Measurements from ENCODE around the gene RSRC1. TPM values are rescaled to one million over a fixed set of nuclear protein-coding genes. Genes with fewer than 3 reads are reported as not detected.

The RSRC1 gene
- total RNA-seq, 3 donors from 2014 or later = 53.1 to 101 (median 59.3) TPM

GRCh38 chr3:158278187-158278586 is 168.3 kb downstream of the RSRC1 start:
- intact Hi-C loops (cut with DNase I; ENCODE audit: low total_unique reads) = no loop called here
- Histone ChIP-seq H3K4me3 (no peak overlapping the region), H3K9me3 (no peaks in the 10 kb centered on the region), H3K36me3 (no peaks in the 10 kb centered on the region), H3K4me1 (no peaks in the 10 kb centered on the region), H3K27ac (no peak overlapping the region), H3K27me3 (no peaks in the 10 kb centered on the region)
- TF ChIP-seq POLR2A (IDR thresholded peaks at IDR 0.05) (no peak), POLR2AphosphoS5 (IDR thresholded peaks at IDR 0.05) (no peak), CTCF (IDR thresholded peaks at IDR 0.05) (no peak)
- no peak for DNase-seq (ENCODE audit: low spot score in 2 of 2)

GRCh38 chr3:158279609-158280008 is 169.7 kb downstream of the RSRC1 start:
- Histone ChIP-seq H3K4me1 (no peaks in the 10 kb centered on the region), H3K4me3 (no peak overlapping the region), H3K27me3 (no peaks in the 10 kb centered on the region), H3K36me3 (no peaks in the 10 kb centered on the region), H3K27ac (no peak overlapping the region), H3K9me3 (no peaks in the 10 kb centered on the region)
- no peak for DNase-seq (ENCODE audit: low spot score in 2 of 2)
- TF ChIP-seq POLR2AphosphoS5 (IDR thresholded peaks at IDR 0.05) (no peak), POLR2A (IDR thresholded peaks at IDR 0.05) (no peak), CTCF (IDR thresholded peaks at IDR 0.05) (no peak)
- intact Hi-C loops (cut with DNase I; ENCODE audit: low total_unique reads) = no loop called here

GRCh38 chr3:158295771-158296170 is 185.9 kb downstream of the RSRC1 start:
- no peak for TF ChIP-seq CTCF (IDR thresholded peaks at IDR 0.05)
- no peak for TF ChIP-seq POLR2AphosphoS5 (IDR thresholded peaks at IDR 0.05)
- no peak for TF ChIP-seq POLR2A (IDR thresholded peaks at IDR 0.05)

GRCh38 chr3:158297940-158298339 is 188.1 kb downstream of the RSRC1 start:
- H3K27ac ChIP-seq = no peak overlapping the region
- H3K4me3 ChIP-seq = no peak overlapping the region
- intact Hi-C loops (cut with DNase I; ENCODE audit: low total_unique reads) = no loop called here
- H3K27me3 ChIP-seq = no peaks in the 10 kb centered on the region
- no peaks in the 10 kb centered on the region for H3K36me3 ChIP-seq
- no peak for TF ChIP-seq POLR2AphosphoS5 (IDR thresholded peaks at IDR 0.05)
- TF ChIP-seq POLR2A (IDR thresholded peaks at IDR 0.05) = no peak
- TF ChIP-seq CTCF (IDR thresholded peaks at IDR 0.05) = no peak
- H3K9me3 ChIP-seq = no peaks in the 10 kb centered on the region
- no peak for DNase-seq (ENCODE audit: low spot score in 2 of 2)
- H3K4me1 ChIP-seq = no peaks in the 10 kb centered on the region

More at GRCh38 chr3:158295771-158296170, 185.9 kb downstream of the RSRC1 start:
- Histone ChIP-seq H3K4me1 (no peaks in the 10 kb centered on the region), H3K27me3 (no peaks in the 10 kb centered on the region), H3K36me3 (no peaks in the 10 kb centered on the region), H3K27ac (no peak overlapping the region), H3K9me3 (no peaks in the 10 kb centered on the region), H3K4me3 (no peak overlapping the region)
- intact Hi-C loops (cut with DNase I; ENCODE audit: low total_unique reads) = no loop called here
- no peak for DNase-seq (ENCODE audit: low spot score in 2 of 2)

GRCh38 chr3:158308236-158308928 is 198.5 kb downstream of the RSRC1 start:
- no peak overlapping the region for H3K27ac ChIP-seq
- TF ChIP-seq CTCF (IDR thresholded peaks at IDR 0.05) (no peak), POLR2AphosphoS5 (IDR thresholded peaks at IDR 0.05) (no peak), POLR2A (IDR thresholded peaks at IDR 0.05) (no peak)
- no peak overlapping the region for H3K4me3 ChIP-seq
- intact Hi-C loops (cut with DNase I; ENCODE audit: low total_unique reads) = no loop called here
- no peak for DNase-seq (ENCODE audit: low spot score in 2 of 2)
- H3K4me1 ChIP-seq = no peaks in the 10 kb centered on the region
- H3K36me3 ChIP-seq = no peaks in the 10 kb centered on the region
- H3K27me3 ChIP-seq = no peaks in the 10 kb centered on the region
- H3K9me3 ChIP-seq = no peaks in the 10 kb centered on the region
